Inflammatory macrophage (primary cell): ENCODE results near the gene IFT122.
"Not testable (repeated sequence)": the region's sequence is repeated elsewhere in the genome, so short reads cannot be mapped to it uniquely, and the experiment has no call there.

ENCODE experiments used
- DNase-seq, 2 donors: peaks; one replicate each; pipeline ENCODE4 v3.0.0-alpha.2; 2020 to 2022

Gene IFT122

GRCh38 chr3:129498603-129499488 is 58.8 kb downstream of the IFT122 start:
- not testable (repeated sequence) for DNase-seq

GRCh38 chr3:129499604-129500333 is 59.7 kb downstream of the IFT122 start:
- not testable (repeated sequence) for DNase-seq

- DNase-seq: no peak
Measured at GRCh38 chr3:129500334-129500658, 60.3 kb downstream of the IFT122 start.

GRCh38 chr3:129501630-129502029 is 61.6 kb downstream of the IFT122 start:
- no peak for DNase-seq

GRCh38 chr3:129502641-129503408 is 62.8 kb downstream of the IFT122 start:
- DNase-seq: no peak

- no peak for DNase-seq
Measured at GRCh38 chr3:129503471-129504291, 63.7 kb downstream of the IFT122 start.

- peak; percentile 18 to 46 for DNase-seq
Measured at GRCh38 chr3:129504471-129505100, 64.6 kb downstream of the IFT122 start.

GRCh38 chr3:129505341-129505740 is 65.3 kb downstream of the IFT122 start:
- DNase-seq: no peak

- no peak for DNase-seq
Measured at GRCh38 chr3:129506231-129506742, 66.3 kb downstream of the IFT122 start.

GRCh38 chr3:129507181-129507831 is 67.3 kb downstream of the IFT122 start:
- DNase-seq: no peak

GRCh38 chr3:129512595-129512994 is 72.6 kb downstream of the IFT122 start:
- no peak for DNase-seq

GRCh38 chr3:129513705-129514104 is 73.7 kb downstream of the IFT122 start:
- no peak for DNase-seq

- DNase-seq: no peak
Measured at GRCh38 chr3:129514110-129514509, 74.1 kb downstream of the IFT122 start.

- DNase-seq: no peak
Measured at GRCh38 chr3:129514563-129514962, 74.5 kb downstream of the IFT122 start.

GRCh38 chr3:129515108-129515820 is 75.2 kb downstream of the IFT122 start:
- DNase-seq: not testable (repeated sequence)

- DNase-seq: not testable (repeated sequence)
Measured at GRCh38 chr3:129515821-129516432, 75.9 kb downstream of the IFT122 start.

- DNase-seq: no peak
Measured at GRCh38 chr3:129517516-129517915, 77.5 kb downstream of the IFT122 start.

GRCh38 chr3:129518038-129518561 is 78.1 kb downstream of the IFT122 start:
- no peak for DNase-seq

GRCh38 chr3:129518581-129518980 is 78.6 kb downstream of the IFT122 start:
- no peak for DNase-seq

- DNase-seq: no peak
Measured at GRCh38 chr3:129519449-129519848, 79.4 kb downstream of the IFT122 start.
